HUES64 (cell line): Measurements from ENCODE around the gene PLEKHG4B.
"Not testable (repeated sequence)": the region's sequence is repeated elsewhere in the genome, so short reads cannot be mapped to it uniquely, and the experiment has no call there.

Experiments
- H3K27ac ChIP-seq: 2 replicates; pipeline ENCODE4 v1.7.0; 2013; ENCODE audit warnings: low read depth, low read length, inconsistent platforms
- H3K27me3 ChIP-seq: 2 replicates; pipeline ENCODE4 v1.6.1; 2013; ENCODE audit warnings: mild to moderate bottlenecking, low read length; ENCODE audit not compliant: insufficient read depth
- H3K36me3 ChIP-seq: 2 replicates; pipeline ENCODE4 v1.6.1; 2013; ENCODE audit warnings: mild to moderate bottlenecking, low read length; ENCODE audit not compliant: insufficient read depth
- H3K4me1 ChIP-seq: 2 replicates; pipeline ENCODE4 v1.6.1; 2013; ENCODE audit warnings: mild to moderate bottlenecking, low read length, moderate library complexity; ENCODE audit not compliant: insufficient read depth
- H3K4me3 ChIP-seq: 2 replicates; pipeline ENCODE4 v1.5.1; 2013; ENCODE audit warnings: mild to moderate bottlenecking, low read length, moderate library complexity
- H3K9ac ChIP-seq: 2 replicates; pipeline ENCODE4 v1.6.1; 2013; ENCODE audit warnings: mild to moderate bottlenecking, low read depth, low read length
- H3K9me3 ChIP-seq: 2 replicates; pipeline ENCODE4 v1.6.1; 2013; ENCODE audit warnings: low read depth, low read length; ENCODE audit not compliant: insufficient read depth
- WGBS: fragments of 150-250, 120-280 bp; methylation state at CpG from one replicate; pipeline ENCODE4 v1.1.7; 2013; ENCODE audit warnings: missing lambda C conversion rate; 5-methylcytosine and 5-hydroxymethylcytosine counted together

Gene PLEKHG4B

GRCh38 chr5:56561-57290, 35.2 kb upstream of the PLEKHG4B start:
- Histone ChIP-seq H3K4me1 (peaks cover 12% of the 10 kb centered on the region), H3K9ac (no peak overlapping the region), H3K9me3 (no peaks in the 10 kb centered on the region), H3K4me3 (no peak overlapping the region), H3K27ac (no peak overlapping the region), H3K27me3 (peaks cover 15% of the 10 kb centered on the region), H3K36me3 (peaks cover 5% of the 10 kb centered on the region)
- 84% methylated on average over 9 of the region's 9 CpGs for WGBS

- WGBS: 100% methylated on average over 1 of the region's 1 CpG
- not testable (repeated sequence) for H3K4me1 ChIP-seq
Observed at GRCh38 chr5:60250-60649, 31.7 kb upstream of the PLEKHG4B start.

GRCh38 chr5:70440-70839, 21.5 kb upstream of the PLEKHG4B start:
- 100% methylated on average over 1 of the region's 1 CpG for WGBS
- no peaks in the 10 kb centered on the region for H3K4me1 ChIP-seq
- H3K27ac ChIP-seq: no peak overlapping the region
- peaks cover 13% of the 10 kb centered on the region for H3K9me3 ChIP-seq
- H3K27me3 ChIP-seq: no peaks in the 10 kb centered on the region
- no peak overlapping the region for H3K4me3 ChIP-seq
- H3K36me3 ChIP-seq: no peaks in the 10 kb centered on the region
- no peak overlapping the region for H3K9ac ChIP-seq

More at GRCh38 chr5:60250-60649, 31.7 kb upstream of the PLEKHG4B start:
- not testable (repeated sequence) for H3K27ac ChIP-seq, H3K4me3 ChIP-seq, H3K27me3 ChIP-seq, H3K9ac ChIP-seq, H3K9me3 ChIP-seq, H3K36me3 ChIP-seq

- not testable (repeated sequence) for H3K9me3 ChIP-seq, H3K4me3 ChIP-seq, H3K9ac ChIP-seq, H3K27ac ChIP-seq, H3K4me1 ChIP-seq, H3K27me3 ChIP-seq, H3K36me3 ChIP-seq
- WGBS: 92% methylated on average over 31 of the region's 31 CpGs
Observed at GRCh38 chr5:72316-73180, 19.4 kb upstream of the PLEKHG4B start.

- not testable (repeated sequence) for H3K9ac ChIP-seq, H3K36me3 ChIP-seq, H3K4me3 ChIP-seq, H3K4me1 ChIP-seq, H3K9me3 ChIP-seq, H3K27ac ChIP-seq, H3K27me3 ChIP-seq
- 88% methylated on average over 5 of the region's 9 CpGs for WGBS
Observed at GRCh38 chr5:73181-73447, 18.9 kb upstream of the PLEKHG4B start.

- Histone ChIP-seq H3K27me3 (no peaks in the 10 kb centered on the region), H3K9me3 (no peaks in the 10 kb centered on the region), H3K27ac (no peak overlapping the region), H3K9ac (no peak overlapping the region), H3K36me3 (no peaks in the 10 kb centered on the region), H3K4me3 (no peak overlapping the region), H3K4me1 (no peaks in the 10 kb centered on the region)
- WGBS: 95% methylated on average over 16 of the region's 16 CpGs
Observed at GRCh38 chr5:73768-74502, 18.0 kb upstream of the PLEKHG4B start.

GRCh38 chr5:74503-75109, 17.4 kb upstream of the PLEKHG4B start:
- Histone ChIP-seq H3K9me3 (no peaks in the 10 kb centered on the region), H3K9ac (no peak overlapping the region), H3K4me1 (no peaks in the 10 kb centered on the region), H3K27me3 (no peaks in the 10 kb centered on the region), H3K27ac (no peak overlapping the region), H3K4me3 (no peak overlapping the region), H3K36me3 (no peaks in the 10 kb centered on the region)
- 93% methylated on average over 15 of the region's 15 CpGs for WGBS

- no peak overlapping the region for H3K9ac ChIP-seq
- H3K27ac ChIP-seq: no peak overlapping the region
- H3K4me1 ChIP-seq: no peaks in the 10 kb centered on the region
- WGBS: 88% methylated on average over 31 of the region's 31 CpGs
- no peaks in the 10 kb centered on the region for H3K27me3 ChIP-seq
- no peaks in the 10 kb centered on the region for H3K36me3 ChIP-seq
- no peak overlapping the region for H3K4me3 ChIP-seq
- no peaks in the 10 kb centered on the region for H3K9me3 ChIP-seq
Observed at GRCh38 chr5:75331-76320, 16.3 kb upstream of the PLEKHG4B start.

GRCh38 chr5:76358-77169, 15.4 kb upstream of the PLEKHG4B start:
- H3K4me3 ChIP-seq: no peak overlapping the region
- H3K36me3 ChIP-seq: no peaks in the 10 kb centered on the region
- no peak overlapping the region for H3K9ac ChIP-seq
- 94% methylated on average over 21 of the region's 22 CpGs for WGBS
- H3K9me3 ChIP-seq: no peaks in the 10 kb centered on the region
- peaks cover 6% of the 10 kb centered on the region; the same call in 1 of the 2 replicates for H3K4me1 ChIP-seq
- H3K27ac ChIP-seq: no peak overlapping the region
- no peaks in the 10 kb centered on the region for H3K27me3 ChIP-seq

- no peak overlapping the region for H3K9ac ChIP-seq
- WGBS: 91% methylated on average over 4 of the region's 4 CpGs
- no peak overlapping the region for H3K27ac ChIP-seq
- peaks cover 11% of the 10 kb centered on the region for H3K4me1 ChIP-seq
- H3K9me3 ChIP-seq: no peaks in the 10 kb centered on the region
- no peaks in the 10 kb centered on the region for H3K36me3 ChIP-seq
- H3K4me3 ChIP-seq: no peak overlapping the region
- H3K27me3 ChIP-seq: no peaks in the 10 kb centered on the region
Observed at GRCh38 chr5:77170-77501, 14.8 kb upstream of the PLEKHG4B start.
